Measurements from ENCODE around the gene SLC40A1.

SLC40A1 gene

GRCh38 chr2:189574793-189575475, 5.7 kb downstream of the SLC40A1 start:
- H3K27ac ChIP-seq, result no peak overlapping the region
- no peak for DNase-seq (ENCODE audit: low read depth, low spot score)

GRCh38 chr2:189570570-189571031, 10.0 kb downstream of the SLC40A1 start:
- DNase-seq (ENCODE audit: low read depth, low spot score), result no peak
- no peak overlapping the region for H3K27ac ChIP-seq

- H3K27ac ChIP-seq, result no peak overlapping the region
- DNase-seq (ENCODE audit: low read depth, low spot score), result no peak
These were observed 11.2 kb downstream of the SLC40A1 start for GRCh38 chr2:189569295-189569910.

- H3K27ac ChIP-seq, result no peak overlapping the region
- DNase-seq (ENCODE audit: low read depth, low spot score), result no peak
These were observed 14.5 kb downstream of the SLC40A1 start for GRCh38 chr2:189566046-189566445.

GRCh38 chr2:189561371-189562038, 19.1 kb downstream of the SLC40A1 start:
- H3K27ac ChIP-seq, result no peak overlapping the region

GRCh38 chr2:189560273-189560586, 20.4 kb downstream of the SLC40A1 start:
- no peak for DNase-seq (ENCODE audit: low read depth, low spot score)
- no peak overlapping the region for H3K27ac ChIP-seq

More at GRCh38 chr2:189561371-189562038, 19.1 kb downstream of the SLC40A1 start:
- DNase-seq (ENCODE audit: low read depth, low spot score), result no peak

- no peak for DNase-seq (ENCODE audit: low read depth, low spot score)
These were observed 20.9 kb downstream of the SLC40A1 start for GRCh38 chr2:189559579-189560272.

GRCh38 chr2:189558516-189559272, 21.9 kb downstream of the SLC40A1 start:
- no peak for DNase-seq (ENCODE audit: low read depth, low spot score)
- H3K27ac ChIP-seq, result no peak overlapping the region

More at GRCh38 chr2:189559579-189560272, 20.9 kb downstream of the SLC40A1 start:
- H3K27ac ChIP-seq, result no peak overlapping the region

GRCh38 chr2:189557373-189557772, 23.2 kb downstream of the SLC40A1 start:
- no peak overlapping the region for H3K27ac ChIP-seq
- DNase-seq (ENCODE audit: low read depth, low spot score), result no peak

GRCh38 chr2:189556526-189556925, 24.1 kb downstream of the SLC40A1 start:
- no peak for DNase-seq (ENCODE audit: low read depth, low spot score)

GRCh38 chr2:189555232-189555631, 25.4 kb downstream of the SLC40A1 start:
- no peak for DNase-seq (ENCODE audit: low read depth, low spot score)
- H3K27ac ChIP-seq, result no peak overlapping the region

More at GRCh38 chr2:189556526-189556925, 24.1 kb downstream of the SLC40A1 start:
- H3K27ac ChIP-seq, result no peak overlapping the region

GRCh38 chr2:189553504-189554088, 27.0 kb downstream of the SLC40A1 start:
- no peak overlapping the region for H3K27ac ChIP-seq
- DNase-seq (ENCODE audit: low read depth, low spot score), result no peak

GRCh38 chr2:189552991-189553404, 27.6 kb downstream of the SLC40A1 start:
- H3K27ac ChIP-seq, result no peak overlapping the region
- no peak for DNase-seq (ENCODE audit: low read depth, low spot score)

GRCh38 chr2:189552334-189552990, 28.1 kb downstream of the SLC40A1 start:
- no peak for DNase-seq (ENCODE audit: low read depth, low spot score)
- no peak overlapping the region for H3K27ac ChIP-seq

GRCh38 chr2:189551808-189552207, 28.8 kb downstream of the SLC40A1 start:
- DNase-seq (ENCODE audit: low read depth, low spot score), result no peak
- H3K27ac ChIP-seq, result no peak overlapping the region

- H3K27ac ChIP-seq, result no peak overlapping the region
- DNase-seq (ENCODE audit: low read depth, low spot score), result no peak
These were observed 31.1 kb downstream of the SLC40A1 start for GRCh38 chr2:189549449-189549832.

GRCh38 chr2:189548666-189549448, 31.7 kb downstream of the SLC40A1 start:
- DNase-seq (ENCODE audit: low read depth, low spot score), result no peak

GRCh38 chr2:189545418-189545817, 35.2 kb downstream of the SLC40A1 start:
- no peak for DNase-seq (ENCODE audit: low read depth, low spot score)
- no peak overlapping the region for H3K27ac ChIP-seq

More at GRCh38 chr2:189548666-189549448, 31.7 kb downstream of the SLC40A1 start:
- no peak overlapping the region for H3K27ac ChIP-seq

Data from epithelial cell of prostate (primary cell).